GM18873 (cell line): Measurements from ENCODE around the gene FZD4.
"Not testable (repeated sequence)": the region's sequence is repeated elsewhere in the genome, so short reads cannot be mapped to it uniquely, and the experiment has no call there.

ENCODE experiments used
- ATAC-seq: cut with Tn5 transposase; IDR thresholded peaks from one replicate; pipeline ENCODE4 v1.9.1; 2021; ENCODE audit warnings: mild to moderate bottlenecking, moderate library complexity, moderate number of reproducible peaks; ENCODE audit not compliant: unreplicated experiment, low FRiP score

Gene FZD4

GRCh38 chr11:86916330-86916729, 38.9 kb downstream of the FZD4 start:
- ATAC-seq, result no peak

- ATAC-seq, result not testable (repeated sequence)
These were observed 39.3 kb downstream of the FZD4 start for GRCh38 chr11:86915850-86916249.

- ATAC-seq, result no peak
These were observed 40.2 kb downstream of the FZD4 start for GRCh38 chr11:86914865-86915519.

DNA sequence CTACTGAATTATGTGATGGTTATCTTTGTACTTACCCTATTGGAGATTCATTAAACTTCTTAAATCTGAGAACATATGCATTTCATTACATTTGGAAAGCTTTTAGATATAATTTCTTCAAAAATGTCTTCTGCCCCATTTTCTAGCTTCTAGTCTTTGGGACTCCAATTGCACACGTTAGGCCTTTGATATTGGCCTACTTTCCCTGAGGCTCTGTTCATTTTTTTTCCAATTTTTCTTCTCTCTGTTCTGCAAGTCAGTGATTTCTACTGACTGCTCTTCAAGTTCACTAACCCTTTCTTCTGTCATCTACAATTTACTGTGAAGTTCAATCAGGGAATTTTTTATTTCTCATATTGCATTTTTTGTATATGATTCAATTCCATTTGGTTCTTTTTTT, 43.0 kb downstream of the FZD4 start:
- no peak for ATAC-seq

DNA sequence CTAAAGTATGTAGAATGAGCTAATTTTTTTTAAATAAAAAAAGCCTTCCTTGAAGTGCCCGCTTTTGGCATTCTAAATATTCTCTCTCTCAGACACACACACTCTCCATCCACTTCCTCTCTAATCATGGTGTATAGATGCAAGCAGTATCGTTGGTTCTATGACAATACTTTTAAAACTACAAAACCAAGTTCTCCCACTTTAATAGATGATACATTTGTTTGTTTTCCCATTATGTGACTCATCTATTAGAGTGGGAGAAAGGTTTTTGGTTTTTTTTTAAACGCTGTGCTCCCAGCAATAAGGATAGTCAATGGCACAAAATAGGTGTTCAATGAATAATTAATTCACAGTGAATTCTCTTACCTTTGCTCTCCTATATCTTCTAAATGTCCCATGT, 44.6 kb downstream of the FZD4 start:
- ATAC-seq, result no peak

DNA sequence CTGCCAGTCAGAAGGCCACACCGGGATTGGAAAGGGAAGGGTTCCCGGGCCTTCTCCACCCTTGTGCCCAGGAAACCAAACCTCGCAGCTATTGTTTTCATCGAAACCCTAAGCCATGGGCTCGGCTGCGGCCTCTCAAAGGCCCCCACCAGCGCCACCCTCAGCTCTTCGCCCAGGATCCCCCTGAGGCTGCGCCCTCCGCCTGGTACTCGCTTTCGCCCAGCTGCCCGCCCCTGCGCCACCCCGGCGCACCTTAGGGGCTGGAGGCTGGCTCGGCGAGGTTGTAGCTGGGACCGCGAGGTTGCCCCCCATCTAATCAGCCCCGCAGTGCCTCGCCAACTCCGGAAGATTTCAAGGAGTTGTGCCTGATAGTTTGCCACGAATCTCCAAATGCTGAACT, 49.0 kb downstream of the FZD4 start:
- no peak for ATAC-seq

DNA sequence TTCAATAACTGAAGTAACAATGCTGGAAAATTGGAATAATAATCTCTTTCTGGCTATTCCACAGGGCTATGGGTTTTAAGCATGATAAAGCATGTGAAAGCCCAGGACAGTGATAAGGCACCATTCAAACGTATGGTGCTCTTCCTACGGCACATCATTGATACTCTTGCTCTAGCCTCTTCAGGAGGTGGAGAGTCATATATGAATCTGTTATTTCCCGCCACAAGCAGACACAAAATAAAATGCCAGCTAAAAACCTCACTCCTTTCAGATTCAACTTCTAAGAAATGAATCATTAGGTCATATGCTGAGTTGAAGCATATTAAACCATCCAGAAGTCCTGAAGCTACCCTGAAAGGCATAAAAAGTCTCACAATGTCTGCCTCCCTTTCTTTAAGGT, 49.9 kb downstream of the FZD4 start:
- ATAC-seq, result no peak

- no peak for ATAC-seq
These were observed 51.2 kb downstream of the FZD4 start for GRCh38 chr11:86904001-86904400.

DNA sequence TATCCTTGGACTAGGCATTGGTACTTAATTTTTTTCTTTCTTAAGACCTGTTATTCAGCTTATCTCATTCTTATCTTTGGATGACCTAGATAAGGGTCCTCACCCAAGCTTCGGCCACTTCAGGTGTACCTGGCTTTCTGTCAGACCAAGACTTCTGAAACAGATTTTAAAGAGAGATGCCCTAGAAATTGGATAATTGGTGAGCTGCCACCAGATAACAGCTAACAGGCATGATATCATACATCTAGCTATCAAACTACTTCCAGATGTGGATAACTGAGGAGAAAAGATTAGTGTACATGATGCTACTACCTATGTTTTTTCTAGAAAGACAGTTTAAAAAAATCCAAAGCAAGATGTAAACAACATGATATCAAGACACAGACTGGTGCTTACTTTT, 52.9 kb downstream of the FZD4 start:
- ATAC-seq, result no peak

DNA sequence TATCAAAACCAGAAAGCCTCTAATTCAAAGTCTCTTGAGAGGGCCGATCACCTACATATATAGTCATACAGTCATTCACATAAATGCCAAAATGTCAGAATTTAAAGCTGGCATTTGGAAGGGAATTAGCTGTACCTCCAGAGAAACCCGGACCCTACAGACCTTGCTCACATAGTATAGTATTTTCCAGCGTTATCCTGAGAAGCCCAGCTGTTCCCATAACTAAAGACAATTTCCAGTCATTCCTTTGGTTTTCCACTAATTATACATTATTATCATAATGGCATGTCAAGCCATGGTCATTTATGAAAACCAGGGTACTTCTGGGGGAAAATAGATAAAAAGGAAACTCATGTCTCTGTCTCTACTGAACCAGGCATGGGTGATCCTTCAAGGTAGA, 53.6 kb downstream of the FZD4 start:
- no peak for ATAC-seq

DNA sequence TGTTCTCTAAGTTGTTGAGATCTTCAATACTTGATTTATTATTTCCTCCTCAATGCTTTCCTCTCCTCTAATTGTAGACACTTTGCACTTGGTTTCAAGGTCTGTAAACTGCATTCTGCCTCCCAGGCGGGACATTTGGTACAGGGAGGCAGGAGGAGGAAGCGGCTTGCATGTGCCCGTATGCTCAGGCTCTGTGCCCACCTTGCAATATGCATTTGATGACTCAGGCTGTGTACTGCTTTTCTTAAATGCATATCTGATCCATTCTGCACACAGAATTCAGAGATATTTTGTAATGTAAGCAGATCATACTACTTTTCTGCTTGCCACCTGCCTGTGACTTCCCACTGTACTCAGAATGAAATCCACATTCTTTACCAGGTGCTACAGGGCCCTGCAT, 55.0 kb downstream of the FZD4 start:
- ATAC-seq, result no peak

- ATAC-seq, result no peak
These were observed 56.5 kb downstream of the FZD4 start for GRCh38 chr11:86898689-86899088.

DNA sequence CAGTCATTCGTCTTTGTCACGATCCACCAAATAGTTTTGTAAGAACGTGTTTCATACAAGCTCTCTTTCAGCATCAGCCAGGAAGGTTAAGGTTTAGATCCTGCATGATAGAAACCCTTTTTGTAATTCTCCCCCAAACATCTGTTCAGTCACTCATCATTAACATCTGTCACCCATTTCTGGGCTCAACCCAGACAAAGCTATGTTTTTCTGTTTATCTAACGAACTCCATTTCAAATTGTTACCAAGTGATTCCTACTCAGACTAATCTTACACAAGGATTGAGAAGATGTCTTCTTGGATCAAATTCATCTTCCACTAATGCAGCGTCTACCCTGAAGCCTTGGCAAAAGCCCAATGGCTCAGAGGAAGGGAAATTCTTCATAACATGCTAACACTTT, 58.8 kb downstream of the FZD4 start:
- ATAC-seq, result no peak
